Panc1 (cell line): ENCODE results near the gene GNPDA2. TPM values are rescaled to one million over a fixed set of nuclear protein-coding genes. Genes with fewer than 3 reads are reported as not detected.

ENCODE experiments used
- ATAC-seq: fragments of 200-7000 bp; cut with Tn5 transposase; 2 replicates; pipeline ENCODE4 v1.9.1; 2020; ENCODE audit warnings: mild to moderate bottlenecking, moderate library complexity
- BruUV-seq: library from RNA; stranded (reverse); fragments of 400-500 nt; replicated peaks from 2 replicates; lab custom pipeline; 2021; lab: Mats Ljungman, UMichigan
- CTCF ChIA-PET: fragments of 300-600 bp; sonication (Branson Sonifier 250); formaldehyde crosslinking; loops from one replicate; lab custom pipeline; 2022; ENCODE audit warnings: antibody characterized with exemption; lab: Charles Lee
- POLR2A ChIA-PET: fragments of 300-600 bp; sonication (Branson Sonifier 250); formaldehyde crosslinking; loops from one replicate; lab custom pipeline; 2022; ENCODE audit warnings: antibody characterized with exemption; lab: Charles Lee
- DNase-seq: peaks from one replicate; pipeline ENCODE4 v3.0.0-alpha.2; 2010; ENCODE audit warnings: low read depth, low spot score
- H3K27ac ChIP-seq: 2 replicates; pipeline ENCODE4 v1.5.1; 2011; ENCODE audit warnings: mild to moderate bottlenecking, low read length, inconsistent platforms
- H3K27me3 ChIP-seq: fragments of 200-500 bp; sonication (Bioruptor generic); 2 replicates; pipeline ENCODE4 v1.6.0; 2014; ENCODE audit warnings: low read length, inconsistent platforms; ENCODE audit not compliant: control insufficient read depth, insufficient read depth
- H3K36me3 ChIP-seq: fragments of 200-500 bp; sonication (Bioruptor generic); 2 replicates; pipeline ENCODE4 v1.5.1; 2014; ENCODE audit warnings: inconsistent platforms, mild to moderate bottlenecking, low read length, moderate library complexity; ENCODE audit not compliant: control insufficient read depth, insufficient read depth
- H3K4me1 ChIP-seq: 2 replicates; pipeline ENCODE4 v1.5.1; 2011; ENCODE audit warnings: inconsistent platforms, mild to moderate bottlenecking, low read length, moderate library complexity; ENCODE audit not compliant: control insufficient read depth, insufficient read depth
- H3K4me3 ChIP-seq, 2 experiments: 2 replicates each; pipeline ENCODE4 v1.5.1; 2011 to 2012; ENCODE audit warnings: low read depth in 2 of 2, low read length in 2 of 2, mild to moderate bottlenecking in 2 of 2, inconsistent platforms in 1 of 2, moderate library complexity in 1 of 2
- H3K9me3 ChIP-seq: fragments of 200-500 bp; sonication (Bioruptor generic); 2 replicates; pipeline ENCODE4 v1.5.1; 2014; ENCODE audit warnings: low read depth, mild to moderate bottlenecking, inconsistent platforms, low read length, moderate library complexity; ENCODE audit not compliant: control insufficient read depth, insufficient read depth
- CTCF ChIP-seq: fragments of 450-650 bp; IDR thresholded peaks from 2 replicates; pipeline ENCODE4 v1.5.1; 2017; ENCODE audit warnings: mild to moderate bottlenecking
- POLR2AphosphoS5 ChIP-seq: IDR thresholded peaks from 2 replicates; pipeline ENCODE4 v1.6.1; 2012; ENCODE audit warnings: mild to moderate bottlenecking, low read depth, low read length, moderate library complexity
- REST ChIP-seq, 2 experiments: IDR thresholded peaks; 2 replicates each; pipeline ENCODE4 v1.6.1; 2011 to 2012; ENCODE audit warnings: low read depth in 2 of 2, control low read depth in 1 of 2, low read length in 1 of 2, mild to moderate bottlenecking in 1 of 2, moderate library complexity in 1 of 2; ENCODE audit not compliant: insufficient read depth in 1 of 2
- SIN3A ChIP-seq: IDR thresholded peaks from 2 replicates; pipeline ENCODE4 v1.6.1; 2012; ENCODE audit warnings: low read depth, mild to moderate bottlenecking, low read length, moderate library complexity, borderline replicate concordance; ENCODE audit not compliant: insufficient read depth
- TCF7L2 ChIP-seq: IDR thresholded peaks from 2 replicates; pipeline ENCODE4 v1.6.1; 2011; ENCODE audit warnings: mild to moderate bottlenecking, low read depth, low read length, inconsistent platforms
- in situ Hi-C: cut with HindIII; loops from 2 replicates; pipeline ENCODE4 v1.10.0; 2016; ENCODE audit warnings: low sequenced_read_pairs, low pct_unique_long_range_greater_than_20kb
- intact Hi-C: fragments of 100-400 bp; cut with micrococcal nuclease; formaldehyde crosslinking; loops from one replicate; pipeline ENCODE4 v1.10.0; 2022; ENCODE audit not compliant: unreplicated experiment
- total RNA-seq: library from RNA; stranded (reverse); gene quantifications from one replicate; pipeline ENCODE4 v1.2.1, GENCODE V29; 2021; ENCODE audit not compliant: unreplicated experiment

The GNPDA2 gene
- total RNA-seq, 1 experiment from 2014 or later: 17.9 TPM

GRCh38 chr4:44661940-44662622 lies 64.3 kb downstream of the GNPDA2 start:
- intact Hi-C loops (no loop called here), in situ Hi-C loops (no loop called here)
- Histone ChIP-seq H3K27ac (no peak overlapping the region), H3K4me3 (no peak overlapping the region), H3K36me3 (no peaks in the 10 kb centered on the region), H3K4me1 (no peaks in the 10 kb centered on the region), H3K9me3 (no peaks in the 10 kb centered on the region), H3K27me3 (no peaks in the 10 kb centered on the region)
- TF ChIP-seq REST (IDR thresholded peaks at IDR 0.05; ENCODE audit: insufficient read depth in 1 of 2, low read depth in 2 of 2, low read length in 1 of 2) (no peak), POLR2AphosphoS5 (no peak), TCF7L2 (no peak), CTCF (no peak), SIN3A (no peak)
- BruUV-seq: no TSS peak
- POLR2A ChIA-PET: no interaction called here
- no peak for ATAC-seq
- no peak for DNase-seq
- CTCF ChIA-PET: no interaction called here

- no TSS peak for BruUV-seq
- no peak for ATAC-seq
- no peak for DNase-seq
- POLR2A ChIA-PET: no interaction called here
- H3K4me3 ChIP-seq: no peak overlapping the region
- H3K27me3 ChIP-seq: no peaks in the 10 kb centered on the region
- in situ Hi-C loops (no loop called here), intact Hi-C loops (no loop called here)
- no peak overlapping the region for H3K27ac ChIP-seq
- H3K9me3 ChIP-seq: no peaks in the 10 kb centered on the region
- CTCF ChIA-PET: interaction anchor here (0.7 kb wide), 1 partner anchor 221 kb away, joined by 3 read pairs; no protein-coding TSS in a partner anchor
- H3K4me1 ChIP-seq: no peaks in the 10 kb centered on the region
- H3K36me3 ChIP-seq: no peaks in the 10 kb centered on the region
- no peak for TF ChIP-seq REST (IDR thresholded peaks at IDR 0.05; ENCODE audit: insufficient read depth in 1 of 2, low read depth in 2 of 2, low read length in 1 of 2)
- TF ChIP-seq TCF7L2: no peak
- TF ChIP-seq SIN3A: no peak
- no peak for TF ChIP-seq POLR2AphosphoS5
- TF ChIP-seq CTCF: no peak
Measured at GRCh38 chr4:44660396-44660795, 66.0 kb downstream of the GNPDA2 start.
